B cell (primary cell): Measurements from ENCODE around the gene ERN1. TPM values are rescaled to one million over a fixed set of nuclear protein-coding genes. Genes with fewer than 3 reads are reported as not detected.

Experiments
- ATAC-seq: fragments of 200-7000 bp; cut with Tn5 transposase; one replicate; pipeline ENCODE4 v1.10.0; 2021; ENCODE audit warnings: low read depth, mild to moderate bottlenecking, moderate number of reproducible peaks, moderate library complexity
- CTCF ChIA-PET: fragments of 350-600 bp; sonication (Branson Sonifier 250); formaldehyde crosslinking; loops from one replicate; lab custom pipeline; 2021; ENCODE audit warnings: antibody characterized with exemption, inconsistent platforms; lab: Charles Lee
- POLR2A ChIA-PET: fragments of 350-600 bp; sonication (Branson Sonifier 250); formaldehyde crosslinking; loops from one replicate; lab custom pipeline; 2021; ENCODE audit warnings: antibody characterized with exemption; lab: Charles Lee
- DNase-seq: peaks from one replicate; pipeline ENCODE4 v3.0.0; 2013
- H2AFZ ChIP-seq: 2 replicates; pipeline ENCODE4 v1.6.1; 2012; ENCODE audit warnings: mild to moderate bottlenecking, low read depth, low read length; ENCODE audit not compliant: insufficient read depth, poor library complexity, severe bottlenecking
- H3K27ac ChIP-seq, 2 donors: 1 replicate in 1 of 2; 2 replicates in 1 of 2; pipeline ENCODE4 v1.5.1; 2012 to 2013; ENCODE audit warnings: low read length in 2 of 2, mild to moderate bottlenecking in 2 of 2, moderate library complexity in 1 of 2
- H3K27me3 ChIP-seq, 4 experiments: fragments of 200-600 bp in 1 of 4; sonication (generic) in 1 of 4; replicated peaks in 1 of 4; 1 replicate in 2 of 4; 2 replicates in 2 of 4; pipeline versions ENCODE4 v1.6.1 to v1.7.0; 2013 to 2016; ENCODE audit warnings: low read length in 3 of 4, mild to moderate bottlenecking in 2 of 4, mixed read lengths in 1 of 4, moderate library complexity in 1 of 4; ENCODE audit not compliant: insufficient read depth in 4 of 4, control insufficient read depth in 3 of 4; ENCODE audit errors: control extremely low read depth in 1 of 4
- H3K36me3 ChIP-seq, 2 experiments: replicated peaks in 1 of 2; 1 replicate in 1 of 2; 2 replicates in 1 of 2; pipeline versions ENCODE4 v1.6.1 to v1.7.1; 2013; ENCODE audit warnings: low read length in 1 of 2; ENCODE audit not compliant: insufficient read depth in 2 of 2, control insufficient read depth in 1 of 2; ENCODE audit errors: control extremely low read depth in 1 of 2, extremely low read depth in 1 of 2
- H3K4me1 ChIP-seq, 2 donors: fragments of 200-600 bp in 1 of 2; sonication (generic) in 1 of 2; 1 replicate in 1 of 2; 2 replicates in 1 of 2; pipeline versions ENCODE4 v1.5.1 to v1.6.1; 2013 to 2017; ENCODE audit warnings: low read length in 2 of 2; ENCODE audit not compliant: control insufficient read depth in 2 of 2, insufficient read depth in 2 of 2
- H3K4me2 ChIP-seq: replicated peaks from 2 replicates; pipeline ENCODE3; 2012; ENCODE audit warnings: mild to moderate bottlenecking, low read depth, low read length; ENCODE audit not compliant: poor library complexity, severe bottlenecking
- H3K4me3 ChIP-seq, 5 experiments: fragments of 200-600 bp in 1 of 5; sonication (generic) in 1 of 5; 1 replicate in 3 of 5; 2 replicates in 2 of 5; pipeline versions ENCODE4 v1.5.1 to v1.7.0; 2011 to 2016; ENCODE audit warnings: low read length in 4 of 5, mild to moderate bottlenecking in 4 of 5, low read depth in 2 of 5, control low read depth in 1 of 5, moderate library complexity in 1 of 5; ENCODE audit not compliant: insufficient read depth in 1 of 5; ENCODE audit errors: control extremely low read depth in 1 of 5, extremely low read depth in 1 of 5
- H3K79me2 ChIP-seq: fragments of 200-600 bp; sonication (generic); one replicate; pipeline ENCODE4 v1.6.0; 2016; ENCODE audit warnings: low read length; ENCODE audit not compliant: control insufficient read depth, insufficient read depth
- H3K9ac ChIP-seq: fragments of 200-600 bp; sonication (generic); 2 replicates; pipeline ENCODE4 v1.6.1; 2017; ENCODE audit warnings: mild to moderate bottlenecking, low read length, moderate library complexity
- H3K9me3 ChIP-seq, 3 donors: one replicate each; pipeline versions ENCODE4 v1.6.1 to v1.7.1; 2013; ENCODE audit warnings: low read length in 2 of 3; ENCODE audit not compliant: control insufficient read depth in 2 of 3, insufficient read depth in 1 of 3; ENCODE audit errors: control extremely low read depth in 1 of 3
- H4K20me1 ChIP-seq: 2 replicates; pipeline ENCODE4 v1.6.0; 2012; ENCODE audit warnings: mild to moderate bottlenecking, low read length; ENCODE audit not compliant: insufficient read depth, control insufficient read depth, poor library complexity, severe bottlenecking
- H3K27ac Mint-ChIP-seq: one replicate; pipeline ENCODE4 v1.8.0; 2021; ENCODE audit warnings: mixed read lengths
- H3K27me3 Mint-ChIP-seq: one replicate; pipeline ENCODE4 v1.8.0; 2021; ENCODE audit warnings: mixed read lengths
- H3K4me1 Mint-ChIP-seq: one replicate; pipeline ENCODE4 v1.8.0; 2021; ENCODE audit warnings: mixed read lengths
- H3K4me3 Mint-ChIP-seq: one replicate; pipeline ENCODE4 v1.8.0; 2021; ENCODE audit warnings: mixed read lengths
- H3K9me3 Mint-ChIP-seq: one replicate; pipeline ENCODE4 v1.8.0; 2022; ENCODE audit warnings: mixed read lengths; ENCODE audit not compliant: insufficient read depth
- EZH2 ChIP-seq: IDR thresholded peaks from 2 replicates; pipeline ENCODE4 v1.6.1; 2012; ENCODE audit warnings: borderline replicate concordance, low read depth, mild to moderate bottlenecking, moderate library complexity, low read length; ENCODE audit not compliant: insufficient read depth, poor library complexity, severe bottlenecking
- WGBS: methylation state at CpG from one replicate; pipeline ENCODE4 v1.1.5; 2013; ENCODE audit warnings: missing lambda C conversion rate; ENCODE audit not compliant: insufficient coverage; 5-methylcytosine and 5-hydroxymethylcytosine counted together
- intact Hi-C: fragments of 100-400 bp; cut with micrococcal nuclease; formaldehyde crosslinking; loops from one replicate; pipeline ENCODE4 v1.10.0; 2022
- polyA plus RNA-seq: library from polyadenylated mRNA; depleted of rRNA; stranded (reverse); fragments of >200 nt; gene quantifications from 2 replicates; pipeline ENCODE4 v1.2.3, GENCODE V29; 2012
- total RNA-seq, 2 donors: library from RNA; stranded (reverse); fragments of 120-200 nt in 1 of 2; gene quantifications; 1 replicate in 1 of 2; 2 replicates in 1 of 2; pipeline versions ENCODE4 v1.2.3 to v1.2.4, GENCODE V29; 2013 to 2022
- TF ChIP-seq, protein P1 (sequence below): fragments of 200-600 bp; IDR thresholded peaks from one replicate; pipeline ENCODE4 v1.8.0; 2022; ENCODE audit warnings: antibody characterized with exemption, mild to moderate bottlenecking

Gene ERN1
- total and polyA plus RNA-seq, 2 donors (not counting 1 experiment from before 2014, with no cell fraction given): 7.0 to 19.4 TPM

DNA sequence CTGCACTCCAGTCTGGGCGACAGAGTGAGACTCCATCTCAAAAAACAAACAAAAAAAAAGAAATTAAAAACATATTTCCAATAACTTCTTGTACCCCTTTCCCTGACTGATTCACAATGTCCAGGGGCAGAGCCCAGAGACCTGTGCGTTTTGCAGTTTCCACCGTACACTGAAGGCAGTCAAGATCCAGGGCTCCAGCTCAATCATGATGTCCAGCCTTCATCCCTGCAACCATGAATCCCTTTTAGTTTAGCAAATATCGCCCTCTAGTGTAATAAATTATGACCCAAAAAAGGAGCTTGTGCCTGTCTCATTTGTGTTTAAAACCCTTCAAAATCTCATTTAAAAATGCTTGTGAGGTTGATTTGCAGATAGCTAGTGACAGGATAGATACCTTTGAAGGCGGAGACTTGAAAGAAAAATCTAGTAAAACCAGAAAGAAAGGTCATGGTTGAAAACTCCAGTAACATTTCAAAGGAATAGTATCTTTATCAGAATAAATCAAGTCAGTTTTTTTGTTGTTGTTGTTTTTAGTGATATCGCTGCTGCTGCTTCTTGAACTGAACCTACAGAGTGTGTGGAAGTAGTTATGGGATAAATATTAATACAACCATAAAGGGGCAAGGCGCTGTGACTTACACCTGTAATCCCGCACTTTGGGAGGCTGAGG lies 3.7 kb upstream of the ERN1 start:
- no peak overlapping the region for H3K4me3 ChIP-seq
- intact Hi-C loops: loop anchor here (1.0 to 5.0 kb wide), 5 partner anchors 71 to 246 kb away; partner anchors contain the start of gene CSHL1
- H3K4me1 ChIP-seq: peaks cover 13 to 23% of the 10 kb centered on the region in 2 donors
- H3K27ac ChIP-seq: no peak overlapping the region
- H2AFZ ChIP-seq: no peak overlapping the region
- H3K4me2 ChIP-seq: no peak overlapping the region
- H3K9ac ChIP-seq: no peak overlapping the region
- Mint-ChIP-seq H3K9me3 (no peaks in the 10 kb centered on the region), H3K4me3 (no peak overlapping the region), H3K27me3 (no peaks in the 10 kb centered on the region), H3K27ac (peak overlapping the region; percentile 73), H3K4me1 (peaks cover 19% of the 10 kb centered on the region)
- CTCF ChIA-PET: interaction anchor here (0.6 to 16.3 kb wide), 60 partner anchors 8 to 708 kb away, joined by 3 to 655 read pairs (median 6); partner anchors contain the start of genes CD79B, CSHL1, GH1 and ICAM2
- ATAC-seq (no peak), DNase-seq (peak; percentile 76)
- H3K36me3 ChIP-seq: no peaks in the 10 kb centered on the region
- H3K27me3 ChIP-seq: no peaks in the 10 kb centered on the region
- POLR2A ChIA-PET: interaction anchor here (1.1 to 1.7 kb wide), 3 partner anchors 12 to 114 kb away, joined by 5 to 14 read pairs (median 6); partner anchors contain the start of gene ICAM2
- H4K20me1 ChIP-seq: no peaks in the 10 kb centered on the region
- H3K79me2 ChIP-seq: peaks cover 7% of the 10 kb centered on the region
- no peaks in the 10 kb centered on the region for H3K9me3 ChIP-seq
- TF ChIP-seq, protein P1, sequence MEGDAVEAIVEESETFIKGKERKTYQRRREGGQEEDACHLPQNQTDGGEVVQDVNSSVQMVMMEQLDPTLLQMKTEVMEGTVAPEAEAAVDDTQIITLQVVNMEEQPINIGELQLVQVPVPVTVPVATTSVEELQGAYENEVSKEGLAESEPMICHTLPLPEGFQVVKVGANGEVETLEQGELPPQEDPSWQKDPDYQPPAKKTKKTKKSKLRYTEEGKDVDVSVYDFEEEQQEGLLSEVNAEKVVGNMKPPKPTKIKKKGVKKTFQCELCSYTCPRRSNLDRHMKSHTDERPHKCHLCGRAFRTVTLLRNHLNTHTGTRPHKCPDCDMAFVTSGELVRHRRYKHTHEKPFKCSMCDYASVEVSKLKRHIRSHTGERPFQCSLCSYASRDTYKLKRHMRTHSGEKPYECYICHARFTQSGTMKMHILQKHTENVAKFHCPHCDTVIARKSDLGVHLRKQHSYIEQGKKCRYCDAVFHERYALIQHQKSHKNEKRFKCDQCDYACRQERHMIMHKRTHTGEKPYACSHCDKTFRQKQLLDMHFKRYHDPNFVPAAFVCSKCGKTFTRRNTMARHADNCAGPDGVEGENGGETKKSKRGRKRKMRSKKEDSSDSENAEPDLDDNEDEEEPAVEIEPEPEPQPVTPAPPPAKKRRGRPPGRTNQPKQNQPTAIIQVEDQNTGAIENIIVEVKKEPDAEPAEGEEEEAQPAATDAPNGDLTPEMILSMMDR: peak; percentile 88
- no peak for TF ChIP-seq EZH2
- 28% methylated on average over 3 of the region's 8 CpGs for WGBS
